ENCODE measurements around the gene C1D.

Gene C1D

DNA sequence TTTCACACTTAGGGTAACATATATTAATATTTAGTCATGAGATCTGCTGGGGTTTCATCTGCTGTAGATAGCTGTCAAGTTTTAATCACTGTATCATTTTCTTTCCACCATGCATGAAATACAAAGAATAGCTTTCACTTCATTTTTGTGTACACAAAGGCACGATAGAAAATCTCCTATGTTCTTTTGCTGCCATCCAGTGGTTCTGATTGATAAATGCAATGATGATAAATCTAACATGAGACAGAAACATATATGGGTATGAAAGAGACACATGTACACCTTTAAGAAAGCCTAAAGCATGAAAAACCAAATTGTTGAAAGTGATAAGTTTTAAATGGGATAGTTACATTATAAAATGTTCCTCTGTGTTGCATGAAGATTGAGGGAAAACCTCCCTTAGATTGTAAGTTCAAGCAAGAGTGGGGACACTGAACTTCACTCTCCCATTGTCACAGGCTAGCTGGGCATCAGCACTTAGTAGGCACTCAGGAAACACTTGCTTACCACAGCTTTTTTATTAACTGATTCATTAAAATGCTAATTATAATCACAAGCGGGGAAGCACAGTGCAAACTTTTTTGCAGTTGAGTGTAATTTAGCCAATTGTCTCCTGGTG lies 31.2 kb downstream of the C1D start:
- Histone ChIP-seq H3K4me1 (ENCODE audit: control insufficient read depth in 1 of 2, insufficient read depth in 2 of 2, low read length in 2 of 2) (no peaks in the 10 kb centered on the region), H3K27ac (ENCODE audit: low read length) (no peak overlapping the region), H3K36me3 (ENCODE audit: control insufficient read depth in 1 of 2, insufficient read depth in 2 of 2, low read length in 2 of 2) (no peaks in the 10 kb centered on the region), H3K27me3 (ENCODE audit: low read depth, low read length) (no peaks in the 10 kb centered on the region), H3K9me3 (ENCODE audit: control insufficient read depth in 1 of 2, low read length in 2 of 2) (no peaks in the 10 kb centered on the region), H3K4me3 (ENCODE audit: low read depth in 1 of 2, low read length in 2 of 2) (no peak overlapping the region)

DNA sequence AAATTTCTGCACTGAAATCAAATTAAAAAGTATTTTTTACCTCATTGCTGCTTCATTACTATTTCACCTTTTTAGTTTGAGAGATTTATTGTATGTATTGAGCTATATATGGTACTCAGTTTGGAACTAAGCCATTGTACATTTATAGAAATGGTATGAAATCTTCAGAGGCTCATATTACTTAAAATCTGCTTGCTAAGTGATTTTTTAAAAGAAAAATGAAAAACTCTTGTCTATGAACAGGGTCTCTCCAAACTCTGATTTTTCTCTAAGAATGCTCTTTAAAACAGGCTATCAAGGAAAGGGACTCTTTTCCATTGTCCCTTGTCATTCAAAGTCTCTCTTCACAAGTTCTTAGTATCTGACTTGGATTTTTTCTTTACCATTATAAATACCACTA lies 31.8 kb downstream of the C1D start:
- Histone ChIP-seq H3K27ac (ENCODE audit: low read length) (no peak overlapping the region), H3K4me1 (ENCODE audit: control insufficient read depth in 1 of 2, insufficient read depth in 2 of 2, low read length in 2 of 2) (no peaks in the 10 kb centered on the region), H3K36me3 (ENCODE audit: control insufficient read depth in 1 of 2, insufficient read depth in 2 of 2, low read length in 2 of 2) (no peaks in the 10 kb centered on the region), H3K27me3 (ENCODE audit: low read depth, low read length) (no peaks in the 10 kb centered on the region), H3K4me3 (ENCODE audit: low read depth in 1 of 2, low read length in 2 of 2) (no peak overlapping the region), H3K9me3 (ENCODE audit: control insufficient read depth in 1 of 2, low read length in 2 of 2) (no peaks in the 10 kb centered on the region)

DNA sequence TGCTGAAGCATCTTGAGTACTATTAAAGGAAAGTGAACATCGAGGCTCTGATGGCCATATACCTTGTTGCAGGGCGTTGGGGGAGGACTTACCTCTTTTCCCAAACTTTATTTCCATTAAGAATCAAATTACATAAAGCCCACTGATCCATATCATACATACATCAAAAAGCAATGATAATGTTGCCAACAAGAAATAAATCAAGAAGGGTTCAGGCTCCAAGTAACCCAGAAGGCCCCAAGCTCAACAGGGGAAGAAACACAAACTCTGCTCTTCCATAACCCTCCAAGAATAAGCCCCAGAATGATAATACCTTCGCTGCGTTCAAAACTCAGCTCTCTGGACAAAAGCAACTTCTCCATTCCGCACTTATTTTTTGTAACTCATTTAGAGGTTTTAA lies 32.3 kb downstream of the C1D start:
- Histone ChIP-seq H3K36me3 (ENCODE audit: control insufficient read depth in 1 of 2, insufficient read depth in 2 of 2, low read length in 2 of 2) (no peaks in the 10 kb centered on the region), H3K27me3 (ENCODE audit: low read depth, low read length) (no peaks in the 10 kb centered on the region), H3K27ac (ENCODE audit: low read length) (no peak overlapping the region), H3K9me3 (ENCODE audit: control insufficient read depth in 1 of 2, low read length in 2 of 2) (no peaks in the 10 kb centered on the region), H3K4me3 (ENCODE audit: low read depth in 1 of 2, low read length in 2 of 2) (no peak overlapping the region), H3K4me1 (ENCODE audit: control insufficient read depth in 1 of 2, insufficient read depth in 2 of 2, low read length in 2 of 2) (no peaks in the 10 kb centered on the region)

DNA sequence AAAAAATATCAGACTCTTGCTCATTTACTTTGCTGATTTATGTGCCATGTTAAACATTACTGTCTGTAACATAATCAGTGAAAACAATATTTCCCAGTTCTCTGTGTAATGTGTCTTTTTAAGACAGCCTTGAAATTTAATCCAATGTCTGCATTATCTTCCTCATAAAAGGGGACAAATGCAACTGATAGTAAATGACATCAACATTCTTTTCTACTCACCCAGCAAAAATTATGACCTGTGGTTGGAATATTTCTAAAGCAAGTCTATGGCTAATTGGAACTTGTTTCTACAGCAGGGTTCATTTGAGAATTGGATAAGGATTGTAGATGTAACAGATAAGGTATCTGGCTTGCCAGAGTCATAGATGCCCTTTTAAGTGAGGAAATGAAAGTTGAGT lies 34.8 kb downstream of the C1D start:
- no peaks in the 10 kb centered on the region for H3K9me3 ChIP-seq (ENCODE audit: control insufficient read depth in 1 of 2, low read length in 2 of 2)
- no peaks in the 10 kb centered on the region for H3K4me1 ChIP-seq (ENCODE audit: control insufficient read depth in 1 of 2, insufficient read depth in 2 of 2, low read length in 2 of 2)
- no peak overlapping the region for H3K27ac ChIP-seq (ENCODE audit: low read length)
- no peaks in the 10 kb centered on the region for H3K27me3 ChIP-seq (ENCODE audit: low read depth, low read length)
- H3K36me3 ChIP-seq (ENCODE audit: control insufficient read depth in 1 of 2, insufficient read depth in 2 of 2, low read length in 2 of 2): no peaks in the 10 kb centered on the region
- H3K4me3 ChIP-seq (ENCODE audit: low read depth in 1 of 2, low read length in 2 of 2): no peak overlapping the region

DNA sequence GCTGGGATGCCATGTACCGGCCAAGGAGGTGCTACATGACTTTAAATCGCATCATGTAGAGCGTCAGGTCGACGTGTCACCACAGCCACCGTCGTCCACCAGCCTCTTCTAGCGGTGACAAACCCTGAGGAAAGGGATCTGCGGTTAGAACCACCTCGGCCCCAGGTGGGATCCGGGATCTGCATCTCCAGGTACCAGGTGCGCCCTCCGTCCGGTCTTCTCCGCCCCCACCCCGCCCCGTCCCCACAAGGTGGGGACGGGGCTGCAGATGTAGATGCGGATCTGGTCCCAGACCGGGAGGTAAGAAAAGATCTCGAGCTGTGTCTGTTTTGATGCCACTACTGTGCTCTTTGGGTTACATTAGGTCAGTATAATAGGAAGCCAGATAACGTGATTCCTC lies 38.4 kb downstream of the C1D start:
- H3K27ac ChIP-seq (ENCODE audit: low read length): no peak overlapping the region
- H3K4me1 ChIP-seq (ENCODE audit: control insufficient read depth in 1 of 2, insufficient read depth in 2 of 2, low read length in 2 of 2): no peaks in the 10 kb centered on the region
- no peaks in the 10 kb centered on the region for H3K27me3 ChIP-seq (ENCODE audit: low read depth, low read length)
- H3K36me3 ChIP-seq (ENCODE audit: control insufficient read depth in 1 of 2, insufficient read depth in 2 of 2, low read length in 2 of 2): no peaks in the 10 kb centered on the region
- no peak overlapping the region for H3K4me3 ChIP-seq (ENCODE audit: low read depth in 1 of 2, low read length in 2 of 2)
- H3K9me3 ChIP-seq (ENCODE audit: control insufficient read depth in 1 of 2, low read length in 2 of 2): no peaks in the 10 kb centered on the region

DNA sequence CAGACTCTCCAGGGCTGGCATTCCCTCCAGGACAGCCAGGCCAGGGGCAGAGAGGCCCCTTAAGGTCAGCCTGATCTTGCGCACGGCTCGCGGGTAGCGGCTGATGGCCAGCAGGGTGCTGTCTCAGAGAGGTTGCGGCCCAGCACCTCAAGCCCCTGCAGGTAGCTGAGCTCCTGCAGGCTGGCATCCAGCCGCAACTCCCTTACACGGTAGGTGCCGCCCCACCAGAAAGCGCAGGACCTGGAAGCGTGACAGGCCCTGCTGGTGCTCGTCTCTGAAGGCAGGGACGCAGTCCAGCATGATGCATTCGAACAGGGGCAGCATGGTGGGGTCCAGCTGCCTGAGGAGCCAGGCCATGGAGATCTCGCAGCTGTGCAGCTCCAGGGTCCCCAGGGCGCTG lies 38.9 kb downstream of the C1D start:
- no peak overlapping the region for H3K27ac ChIP-seq (ENCODE audit: low read length)
- no peaks in the 10 kb centered on the region for H3K4me1 ChIP-seq (ENCODE audit: control insufficient read depth in 1 of 2, insufficient read depth in 2 of 2, low read length in 2 of 2)
- no peaks in the 10 kb centered on the region for H3K36me3 ChIP-seq (ENCODE audit: control insufficient read depth in 1 of 2, insufficient read depth in 2 of 2, low read length in 2 of 2)
- no peak overlapping the region for H3K4me3 ChIP-seq (ENCODE audit: low read depth in 1 of 2, low read length in 2 of 2)
- no peaks in the 10 kb centered on the region for H3K9me3 ChIP-seq (ENCODE audit: control insufficient read depth in 1 of 2, low read length in 2 of 2)
- H3K27me3 ChIP-seq (ENCODE audit: low read depth, low read length): no peaks in the 10 kb centered on the region

DNA sequence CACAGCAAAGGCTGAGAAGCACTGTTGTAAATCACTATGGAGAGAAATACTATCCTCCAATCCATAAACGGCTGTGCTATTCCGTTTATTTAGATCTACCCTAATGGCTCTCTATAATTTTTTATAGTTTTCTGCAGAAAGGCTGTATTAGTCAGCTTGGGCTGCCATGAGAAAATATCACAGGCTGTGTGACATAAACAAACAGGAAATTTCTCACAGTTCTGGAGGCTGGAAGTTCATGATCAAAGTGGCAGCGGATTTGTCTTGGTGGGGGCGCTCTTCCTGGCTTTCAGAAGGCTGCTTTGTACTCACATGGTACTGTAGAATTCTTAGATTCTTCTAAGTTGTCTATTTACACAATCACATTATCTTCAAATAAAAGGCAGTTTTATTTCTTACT lies 44.1 kb downstream of the C1D start:
- H3K4me1 ChIP-seq (ENCODE audit: control insufficient read depth in 1 of 2, insufficient read depth in 2 of 2, low read length in 2 of 2): no peaks in the 10 kb centered on the region
- no peak overlapping the region for H3K4me3 ChIP-seq (ENCODE audit: low read depth in 1 of 2, low read length in 2 of 2)
- no peaks in the 10 kb centered on the region for H3K36me3 ChIP-seq (ENCODE audit: control insufficient read depth in 1 of 2, insufficient read depth in 2 of 2, low read length in 2 of 2)
- no peaks in the 10 kb centered on the region for H3K9me3 ChIP-seq (ENCODE audit: control insufficient read depth in 1 of 2, low read length in 2 of 2)
- no peaks in the 10 kb centered on the region for H3K27me3 ChIP-seq (ENCODE audit: low read depth, low read length)
- H3K27ac ChIP-seq (ENCODE audit: low read length): no peak overlapping the region

DNA sequence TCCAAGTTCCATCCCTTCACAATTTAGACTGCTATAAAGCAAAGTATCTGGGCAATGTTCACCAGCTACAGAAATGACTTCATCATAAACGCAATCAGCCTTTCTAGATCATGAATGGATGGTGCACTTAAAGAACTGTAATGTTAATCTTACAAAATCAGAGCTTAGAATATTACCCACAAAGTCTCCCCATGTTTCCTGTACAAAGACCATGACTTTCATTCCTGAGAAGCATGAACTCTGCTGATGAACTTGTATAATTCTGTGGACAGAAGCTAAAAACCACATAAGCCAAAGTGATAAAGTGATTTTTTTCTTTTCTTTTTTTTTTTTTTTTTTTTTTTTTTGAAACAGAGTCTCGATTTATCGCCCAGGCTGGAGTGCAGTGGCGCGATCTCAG lies 53.3 kb downstream of the C1D start:
- H3K9me3 ChIP-seq (ENCODE audit: control insufficient read depth in 1 of 2, low read length in 2 of 2): no peaks in the 10 kb centered on the region
- H3K27ac ChIP-seq (ENCODE audit: low read length): no peak overlapping the region
- no peaks in the 10 kb centered on the region for H3K36me3 ChIP-seq (ENCODE audit: control insufficient read depth in 1 of 2, insufficient read depth in 2 of 2, low read length in 2 of 2)
- no peak overlapping the region for H3K4me3 ChIP-seq (ENCODE audit: low read depth in 1 of 2, low read length in 2 of 2)
- no peaks in the 10 kb centered on the region for H3K27me3 ChIP-seq (ENCODE audit: low read depth, low read length)
- H3K4me1 ChIP-seq (ENCODE audit: control insufficient read depth in 1 of 2, insufficient read depth in 2 of 2, low read length in 2 of 2): no peaks in the 10 kb centered on the region

DNA sequence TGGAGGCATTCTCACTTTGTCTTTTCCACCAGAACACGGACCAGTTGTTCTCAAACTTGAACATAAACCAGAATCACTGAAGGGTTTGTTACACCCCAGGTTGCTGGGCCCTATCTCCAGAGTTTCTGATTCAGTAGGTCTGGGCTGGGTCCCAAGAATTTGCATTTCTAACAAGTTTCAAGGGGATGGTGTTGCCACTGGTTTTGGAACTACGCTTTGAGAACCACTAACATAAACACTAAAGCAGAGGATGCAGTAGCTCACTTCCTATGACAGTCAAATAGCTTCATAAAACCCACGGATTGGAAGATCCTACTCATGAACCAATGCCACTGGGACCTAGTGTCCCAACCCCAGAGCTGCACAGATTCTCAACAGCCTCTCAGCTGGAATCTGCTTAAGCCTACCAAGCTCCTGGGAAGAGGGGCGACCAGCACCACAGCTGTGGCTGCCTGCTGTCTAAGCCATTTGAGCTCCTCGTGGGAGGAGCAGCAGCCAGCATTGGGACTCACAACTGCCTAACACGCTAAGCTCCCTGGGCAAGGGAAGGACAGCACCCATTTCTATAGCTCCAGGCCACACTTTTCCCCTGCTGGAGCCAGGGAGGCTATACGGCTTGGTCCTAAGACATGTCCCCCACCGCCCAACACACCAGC lies 62.5 kb downstream of the C1D start:
- H3K9me3 ChIP-seq (ENCODE audit: control insufficient read depth in 1 of 2, low read length in 2 of 2): no peaks in the 10 kb centered on the region
- H3K4me1 ChIP-seq (ENCODE audit: control insufficient read depth in 1 of 2, insufficient read depth in 2 of 2, low read length in 2 of 2): no peaks in the 10 kb centered on the region
- H3K27me3 ChIP-seq (ENCODE audit: low read depth, low read length): no peaks in the 10 kb centered on the region
- H3K36me3 ChIP-seq (ENCODE audit: control insufficient read depth in 1 of 2, insufficient read depth in 2 of 2, low read length in 2 of 2): no peaks in the 10 kb centered on the region
- no peak overlapping the region for H3K27ac ChIP-seq (ENCODE audit: low read length)
- H3K4me3 ChIP-seq (ENCODE audit: low read depth in 1 of 2, low read length in 2 of 2): no peak overlapping the region

DNA sequence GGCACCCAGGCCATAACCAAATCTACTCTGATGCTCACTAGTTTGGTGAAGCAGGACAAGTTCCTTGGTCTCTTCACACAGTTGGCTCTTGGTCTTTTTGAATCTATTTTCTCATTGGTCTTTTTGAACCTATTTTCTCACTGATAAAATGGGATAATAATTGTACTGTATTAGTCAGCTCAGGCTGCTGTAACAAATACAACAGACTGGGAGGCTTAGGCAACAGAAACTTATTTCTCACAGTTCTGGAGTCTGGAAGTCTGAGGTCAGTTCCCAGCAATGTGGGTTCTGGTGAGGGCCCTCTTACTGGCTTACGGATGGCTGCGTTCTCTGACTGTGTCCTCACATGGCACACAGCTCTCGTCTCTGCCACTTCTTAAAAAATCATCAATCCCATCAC lies 63.5 kb downstream of the C1D start:
- Histone ChIP-seq H3K27me3 (ENCODE audit: low read depth, low read length) (no peaks in the 10 kb centered on the region), H3K4me1 (ENCODE audit: control insufficient read depth in 1 of 2, insufficient read depth in 2 of 2, low read length in 2 of 2) (no peaks in the 10 kb centered on the region), H3K36me3 (ENCODE audit: control insufficient read depth in 1 of 2, insufficient read depth in 2 of 2, low read length in 2 of 2) (no peaks in the 10 kb centered on the region), H3K9me3 (ENCODE audit: control insufficient read depth in 1 of 2, low read length in 2 of 2) (no peaks in the 10 kb centered on the region), H3K27ac (ENCODE audit: low read length) (no peak overlapping the region), H3K4me3 (ENCODE audit: low read depth in 1 of 2, low read length in 2 of 2) (no peak overlapping the region)

DNA sequence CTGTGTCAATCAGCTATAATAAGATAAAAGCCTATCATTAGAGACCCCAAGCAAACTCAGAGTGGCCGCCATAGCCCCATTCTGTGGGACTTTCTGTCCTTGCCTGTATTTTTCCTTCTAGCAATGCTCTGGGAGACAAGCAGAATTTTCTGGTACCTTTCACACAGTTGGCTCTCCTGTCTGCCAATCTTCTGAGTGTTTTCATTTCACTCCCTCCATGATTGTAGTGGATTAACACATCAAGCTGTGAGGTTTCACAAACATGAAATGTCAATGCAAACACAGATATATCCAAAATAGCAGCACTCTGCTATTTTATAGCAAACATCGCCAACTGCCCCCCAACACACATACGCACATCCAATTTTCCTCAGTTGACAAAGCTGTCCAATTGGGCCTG lies 64.9 kb downstream of the C1D start:
- Histone ChIP-seq H3K27me3 (ENCODE audit: low read depth, low read length) (no peaks in the 10 kb centered on the region), H3K9me3 (ENCODE audit: control insufficient read depth in 1 of 2, low read length in 2 of 2) (no peaks in the 10 kb centered on the region), H3K36me3 (ENCODE audit: control insufficient read depth in 1 of 2, insufficient read depth in 2 of 2, low read length in 2 of 2) (no peaks in the 10 kb centered on the region), H3K4me3 (ENCODE audit: low read depth in 1 of 2, low read length in 2 of 2) (no peak overlapping the region), H3K27ac (ENCODE audit: low read length) (no peak overlapping the region), H3K4me1 (ENCODE audit: control insufficient read depth in 1 of 2, insufficient read depth in 2 of 2, low read length in 2 of 2) (no peaks in the 10 kb centered on the region)

DNA sequence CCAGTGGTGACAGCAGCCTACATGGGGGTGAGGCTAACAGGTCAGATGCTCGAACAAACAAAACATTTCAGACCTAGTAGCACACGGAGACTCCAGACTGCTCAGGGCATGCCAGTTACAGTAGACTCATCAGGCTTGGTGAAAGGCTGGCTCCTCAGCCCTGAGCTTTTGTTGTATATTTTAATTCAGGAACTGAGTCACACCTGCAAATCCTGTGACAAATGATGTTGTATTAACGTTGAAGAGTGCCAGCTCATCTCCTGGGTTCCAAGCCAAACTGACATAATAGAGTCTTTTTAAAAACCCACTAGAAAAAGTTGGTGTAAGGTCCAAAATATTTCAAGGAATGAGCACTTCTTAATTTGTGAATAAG lies 65.3 kb downstream of the C1D start:
- Histone ChIP-seq H3K9me3 (ENCODE audit: control insufficient read depth in 1 of 2, low read length in 2 of 2) (no peaks in the 10 kb centered on the region), H3K27me3 (ENCODE audit: low read depth, low read length) (no peaks in the 10 kb centered on the region), H3K4me1 (ENCODE audit: control insufficient read depth in 1 of 2, insufficient read depth in 2 of 2, low read length in 2 of 2) (no peaks in the 10 kb centered on the region), H3K4me3 (ENCODE audit: low read depth in 1 of 2, low read length in 2 of 2) (no peak overlapping the region), H3K36me3 (ENCODE audit: control insufficient read depth in 1 of 2, insufficient read depth in 2 of 2, low read length in 2 of 2) (no peaks in the 10 kb centered on the region), H3K27ac (ENCODE audit: low read length) (no peak overlapping the region)
